Measurements from ENCODE around the gene IDH1. TPM values are rescaled to one million over a fixed set of nuclear protein-coding genes. Genes with fewer than 3 reads are reported as not detected.

The IDH1 gene
- total and polyA plus RNA-seq, 9 donors: 39.9 to 236 (median 73.8) TPM

DNA sequence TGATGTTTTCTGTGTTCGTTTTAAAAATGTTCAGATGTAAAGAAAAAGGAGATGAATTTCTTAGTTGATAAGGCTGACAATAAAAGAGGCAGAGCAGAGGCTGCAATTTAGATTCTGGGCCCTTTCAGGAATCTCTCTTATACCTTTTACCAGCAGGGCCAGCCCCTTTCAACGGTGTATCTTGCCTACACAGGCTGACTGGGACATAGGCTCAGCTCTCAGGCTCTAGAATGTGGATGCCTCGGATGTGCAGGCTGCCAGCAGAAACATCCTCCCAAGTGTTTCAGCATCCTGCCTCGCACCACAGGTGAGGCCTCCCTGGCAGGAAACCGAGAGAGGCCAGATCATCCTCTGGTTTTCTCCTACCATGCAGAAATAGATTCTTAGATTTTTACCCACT is 68.4 kb downstream of the IDH1 start:
- DNase-seq: no peak
- H3K36me3 ChIP-seq: no peaks in the 10 kb centered on the region
- H3K9me3 ChIP-seq: no peaks in the 10 kb centered on the region
- intact Hi-C loops (cut with DNase I): no loop called here
- H3K4me3 ChIP-seq: no peak overlapping the region
- WGBS, 3 donors: 72 to 76% (median 74%) methylated on average over 5 of the region's 5 CpGs
- no peak overlapping the region for H3K27ac ChIP-seq
- H3K27me3 ChIP-seq: no peaks in the 10 kb centered on the region
- no peaks in the 10 kb centered on the region for H3K4me1 ChIP-seq (ENCODE audit: insufficient read depth)
- TF ChIP-seq, protein P1, sequence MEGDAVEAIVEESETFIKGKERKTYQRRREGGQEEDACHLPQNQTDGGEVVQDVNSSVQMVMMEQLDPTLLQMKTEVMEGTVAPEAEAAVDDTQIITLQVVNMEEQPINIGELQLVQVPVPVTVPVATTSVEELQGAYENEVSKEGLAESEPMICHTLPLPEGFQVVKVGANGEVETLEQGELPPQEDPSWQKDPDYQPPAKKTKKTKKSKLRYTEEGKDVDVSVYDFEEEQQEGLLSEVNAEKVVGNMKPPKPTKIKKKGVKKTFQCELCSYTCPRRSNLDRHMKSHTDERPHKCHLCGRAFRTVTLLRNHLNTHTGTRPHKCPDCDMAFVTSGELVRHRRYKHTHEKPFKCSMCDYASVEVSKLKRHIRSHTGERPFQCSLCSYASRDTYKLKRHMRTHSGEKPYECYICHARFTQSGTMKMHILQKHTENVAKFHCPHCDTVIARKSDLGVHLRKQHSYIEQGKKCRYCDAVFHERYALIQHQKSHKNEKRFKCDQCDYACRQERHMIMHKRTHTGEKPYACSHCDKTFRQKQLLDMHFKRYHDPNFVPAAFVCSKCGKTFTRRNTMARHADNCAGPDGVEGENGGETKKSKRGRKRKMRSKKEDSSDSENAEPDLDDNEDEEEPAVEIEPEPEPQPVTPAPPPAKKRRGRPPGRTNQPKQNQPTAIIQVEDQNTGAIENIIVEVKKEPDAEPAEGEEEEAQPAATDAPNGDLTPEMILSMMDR (IDR thresholded peaks at IDR 0.05): no peak

Other genes starting within 250 kb of the IDH1 start
- 10 to 100 TPM; 11.6 to 26.1 (median 14.3) TPM for gene PLEKHM3, start 229.5 kb downstream of the IDH1 start, total RNA-seq
- 10 to 100 TPM in 1 of 2 donors, 1 to 10 TPM in 1; 6.5 to 14.6 TPM for gene PLEKHM3, start 229.5 kb downstream of the IDH1 start, polyA plus RNA-seq
- 1 to 10 TPM in 6 of 7 donors, not detected in 1; 1.5 to 7.3 (median 3.8) TPM for gene CRYGD, start 130.5 kb downstream of the IDH1 start, total RNA-seq
- gene CRYGD, start 130.5 kb downstream of the IDH1 start, polyA plus RNA-seq: 1 to 10 TPM; 2.3 to 7.0 TPM
- not detected for gene CRYGC, start 125.2 kb downstream of the IDH1 start, total RNA-seq
- not detected for gene CRYGC, start 125.2 kb downstream of the IDH1 start, polyA plus RNA-seq
- not detected for gene CRYGB, start 108.9 kb downstream of the IDH1 start, total RNA-seq
- gene CRYGB, start 108.9 kb downstream of the IDH1 start, polyA plus RNA-seq: not detected
- not detected for gene CRYGA, start 91.5 kb downstream of the IDH1 start, total RNA-seq
- not detected for gene CRYGA, start 91.5 kb downstream of the IDH1 start, polyA plus RNA-seq
- not detected for gene C2orf80, start 65.0 kb downstream of the IDH1 start, total RNA-seq
- not detected for gene C2orf80, start 65.0 kb downstream of the IDH1 start, polyA plus RNA-seq
- 10 to 100 TPM; 19.1 to 29.8 (median 23.4) TPM for gene PIKFYVE, start 11.2 kb upstream of the IDH1 start, total RNA-seq
- 10 to 100 TPM in 1 of 2 donors, 1 to 10 TPM in 1; 6.9 to 11.5 TPM for gene PIKFYVE, start 11.2 kb upstream of the IDH1 start, polyA plus RNA-seq
- under 1 TPM in 1 of 7 donors, not detected in 6; 0.08 TPM for gene PTH2R, start 151.7 kb upstream of the IDH1 start, total RNA-seq
- under 1 TPM; 0.05 to 0.07 TPM for gene PTH2R, start 151.7 kb upstream of the IDH1 start, polyA plus RNA-seq

All from ovary (tissue), 9 donors.